Effector CD4-positive, alpha-beta T cell (primary cell): Measurements from ENCODE around the gene TMEM269.
A peak's percentile ranks its signal among the peaks of the same experiment; 100 is the strongest.
"Not testable (repeated sequence)": the region's sequence is repeated elsewhere in the genome, so short reads cannot be mapped to it uniquely, and the experiment has no call there.

ENCODE experiments used
- DNase-seq: peaks from one replicate; pipeline ENCODE4 v3.0.0-alpha.2; 2020

TMEM269 gene

DNA sequence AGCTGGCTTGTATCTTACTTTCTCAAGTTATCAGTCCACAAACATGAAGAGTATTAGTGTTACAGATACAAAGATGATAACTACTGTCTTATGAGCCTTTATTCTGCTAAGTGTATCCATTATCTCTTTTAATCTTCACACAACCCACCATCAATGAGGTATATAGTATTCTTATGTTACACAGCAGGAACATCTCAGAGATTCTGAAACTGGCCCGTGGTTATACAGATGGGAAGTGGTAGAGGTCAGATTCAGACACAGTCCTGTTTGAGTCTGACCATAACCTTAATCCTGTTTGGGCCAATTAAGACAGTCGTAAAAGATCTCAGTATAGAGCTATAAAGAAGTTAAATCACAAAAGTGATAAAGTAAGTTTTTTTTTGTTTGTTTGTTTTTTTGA, 5.1 kb upstream of the TMEM269 start:
- DNase-seq = no peak

DNA sequence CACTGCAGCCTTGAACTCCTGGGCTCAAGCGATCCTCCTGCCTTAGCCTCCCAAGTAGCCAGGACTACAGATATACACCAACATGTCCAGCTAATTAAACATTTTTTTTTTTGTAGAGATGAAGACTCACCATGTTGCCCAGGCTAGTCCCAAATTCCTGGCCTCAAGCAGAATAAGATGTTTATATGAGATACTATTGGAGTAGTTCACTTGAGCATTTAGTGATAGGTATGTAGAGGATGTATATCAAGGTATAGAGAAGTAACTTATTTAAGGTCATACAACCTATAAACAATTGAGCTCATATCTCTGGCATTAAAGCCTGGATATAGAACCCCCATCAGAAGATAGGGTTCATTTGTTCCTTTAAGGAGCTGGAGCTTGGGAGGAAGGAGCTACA, 4.6 kb upstream of the TMEM269 start:
- DNase-seq = no peak

DNA sequence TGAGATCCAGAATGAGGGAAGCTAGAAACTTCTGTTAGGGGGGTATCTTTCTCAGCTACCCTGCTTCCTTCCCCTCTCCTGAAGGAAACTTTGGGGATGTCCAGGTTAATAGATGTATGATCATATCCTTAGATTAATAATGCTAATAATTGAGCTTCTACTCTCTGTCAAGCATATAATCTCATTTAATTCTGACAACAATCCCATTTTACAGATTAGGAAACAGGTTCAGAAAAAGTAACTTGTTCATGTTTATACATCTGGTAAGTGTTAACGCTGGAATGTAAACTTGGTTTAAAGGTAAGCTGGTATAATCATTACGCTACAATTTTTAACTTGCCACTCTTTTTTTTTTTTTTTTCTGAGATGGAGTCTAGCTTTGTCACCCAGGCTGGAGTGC, 1.7 kb upstream of the TMEM269 start:
- no peak for DNase-seq

DNA sequence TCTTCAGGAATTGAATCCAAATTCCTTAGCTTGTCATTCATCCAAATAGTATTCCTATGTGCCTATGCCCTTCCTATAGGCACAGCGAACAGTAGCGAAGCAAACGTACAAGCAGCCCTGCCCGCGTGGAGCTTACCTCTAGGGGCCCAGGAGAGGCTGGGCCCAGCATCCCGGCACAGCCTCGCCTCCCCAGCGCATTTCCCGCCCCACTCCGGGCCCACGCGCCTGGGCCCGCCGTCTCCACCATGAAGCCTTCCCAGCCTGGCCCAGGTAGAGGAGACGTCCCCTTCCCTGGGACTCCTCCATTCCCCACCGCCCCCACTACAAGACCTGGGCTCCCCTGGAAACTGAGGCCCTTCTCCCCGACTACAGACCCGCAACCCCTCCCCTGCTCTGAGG, 245 bp upstream of the TMEM269 start:
- no peak for DNase-seq

DNA sequence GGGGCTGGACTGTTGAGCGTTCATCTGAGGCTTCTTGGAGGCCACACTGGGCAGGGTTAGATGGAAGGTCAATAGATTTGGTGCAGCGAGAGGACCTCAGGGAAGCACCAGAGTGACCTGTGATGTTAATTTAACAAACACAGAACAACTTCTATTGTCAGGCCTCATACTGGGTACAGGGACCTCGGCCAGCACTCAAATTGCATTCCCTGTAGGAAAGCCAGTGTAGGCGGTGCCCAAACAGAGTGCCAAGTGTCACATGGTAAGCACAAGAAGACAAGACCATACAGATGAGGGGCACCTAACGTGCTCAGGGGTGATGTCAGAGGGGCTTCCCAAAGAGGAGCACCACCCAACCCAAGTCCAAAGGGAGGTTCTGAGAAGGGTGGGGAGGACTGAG, 1.3 kb downstream of the TMEM269 start:
- no peak for DNase-seq

DNA sequence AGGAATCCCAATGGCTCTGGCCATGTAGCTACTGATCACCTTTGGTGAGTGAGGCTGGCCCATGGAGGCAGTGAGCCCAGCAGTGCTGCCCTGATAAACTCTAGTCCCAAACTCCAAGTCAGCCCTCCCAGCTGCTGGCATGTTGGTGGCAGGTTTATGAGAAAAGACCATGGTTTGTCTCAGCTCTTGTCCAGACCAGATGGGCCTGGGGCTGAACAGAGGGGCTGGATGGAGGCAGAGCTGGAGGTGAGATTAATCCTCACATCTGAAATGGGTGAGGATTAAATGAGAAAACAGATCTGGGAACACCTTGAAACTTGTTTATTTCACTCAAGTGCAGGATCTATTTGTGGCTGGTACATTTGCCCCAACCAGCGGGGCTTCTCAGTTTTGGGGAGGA, 3.2 kb downstream of the TMEM269 start:
- DNase-seq = no peak

DNA sequence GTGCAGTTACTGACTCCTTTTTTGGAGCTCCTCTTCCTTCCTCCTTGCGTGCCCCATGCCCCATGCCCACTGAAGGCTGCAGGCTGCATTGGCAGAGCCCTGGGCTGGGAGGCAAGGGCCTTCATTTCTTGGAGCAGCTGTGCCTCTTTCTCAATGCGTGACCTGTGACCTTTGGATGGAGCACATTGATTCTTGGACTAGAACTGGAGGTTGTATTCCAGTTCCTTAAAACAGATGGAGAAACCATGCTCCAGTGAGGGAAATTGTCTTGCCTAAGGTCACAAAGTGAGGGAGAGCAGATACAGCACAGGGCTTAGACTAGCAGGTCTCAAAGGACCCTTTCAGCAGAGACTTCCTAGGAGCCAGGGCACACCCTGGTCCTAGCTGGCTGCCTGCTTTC, 9.0 kb downstream of the TMEM269 start:
- DNase-seq = no peak

DNA sequence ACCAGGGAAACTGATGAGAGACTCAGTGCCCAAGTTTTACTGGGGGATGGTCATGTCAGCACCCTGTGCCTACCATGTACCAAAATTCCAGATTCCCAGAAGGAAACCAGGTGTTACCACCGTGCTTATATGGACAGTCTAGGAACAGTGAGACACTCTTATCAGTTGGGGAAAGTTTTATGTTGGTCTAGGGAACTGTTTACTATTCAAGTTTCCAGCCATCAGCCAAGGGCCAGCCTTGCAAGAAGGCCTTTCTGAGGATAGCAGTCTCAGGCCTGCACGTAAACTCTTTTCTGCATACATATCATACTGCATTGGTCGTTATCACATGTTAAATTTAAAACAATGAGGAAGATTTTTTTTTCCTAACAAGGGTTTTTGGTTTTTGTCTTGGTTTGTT, 12.6 kb downstream of the TMEM269 start:
- no peak for DNase-seq

DNA sequence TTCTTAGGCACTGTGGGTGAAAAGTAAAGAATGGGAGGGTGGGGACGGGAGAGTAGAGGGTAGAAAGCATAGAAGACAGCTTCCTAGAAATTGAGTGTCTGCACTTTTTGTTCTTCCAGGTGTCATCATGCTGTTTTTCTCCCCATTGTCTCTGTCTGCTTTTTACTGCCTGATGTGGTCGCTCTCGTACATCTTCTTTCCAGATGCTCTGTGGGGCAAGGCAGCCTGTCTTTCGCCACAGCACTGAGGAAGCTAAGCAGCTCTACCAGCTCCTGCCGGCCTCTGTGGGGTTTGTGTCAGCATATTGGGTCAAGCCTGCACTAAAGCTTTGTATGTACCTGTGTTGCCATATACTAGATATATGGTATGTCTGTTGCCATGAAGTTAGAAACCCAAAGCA, 13.2 kb downstream of the TMEM269 start:
- no peak for DNase-seq

DNA sequence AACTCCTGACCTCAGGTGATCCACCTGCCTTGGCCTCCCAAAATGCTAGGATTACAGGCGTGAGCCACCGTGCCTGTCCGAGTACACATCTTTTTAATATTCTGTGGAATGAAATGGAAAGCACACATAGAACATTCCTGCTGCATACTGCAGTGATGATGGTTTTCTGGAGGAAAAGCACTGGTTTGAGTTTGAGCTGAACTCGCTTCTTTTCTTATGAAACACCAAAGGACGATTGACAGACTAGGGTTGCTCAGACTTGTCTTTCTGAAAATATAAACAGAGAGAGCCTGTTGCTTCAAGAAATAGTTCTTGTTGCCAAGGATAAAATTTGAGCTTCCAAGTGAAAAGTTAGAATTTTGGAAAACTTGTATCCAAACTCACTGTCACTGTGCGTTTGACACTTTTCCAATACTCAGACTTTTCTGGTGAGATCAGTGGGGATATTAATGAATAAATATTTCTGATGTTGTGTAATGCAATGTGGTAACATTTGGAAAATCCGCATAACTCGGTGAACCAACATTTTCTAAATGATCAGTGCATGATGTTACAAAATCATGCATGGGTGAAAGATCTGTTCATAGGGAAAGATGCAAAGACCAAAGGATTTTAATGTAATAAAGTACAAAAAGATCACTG, 17.2 kb downstream of the TMEM269 start:
- DNase-seq = no peak

DNA sequence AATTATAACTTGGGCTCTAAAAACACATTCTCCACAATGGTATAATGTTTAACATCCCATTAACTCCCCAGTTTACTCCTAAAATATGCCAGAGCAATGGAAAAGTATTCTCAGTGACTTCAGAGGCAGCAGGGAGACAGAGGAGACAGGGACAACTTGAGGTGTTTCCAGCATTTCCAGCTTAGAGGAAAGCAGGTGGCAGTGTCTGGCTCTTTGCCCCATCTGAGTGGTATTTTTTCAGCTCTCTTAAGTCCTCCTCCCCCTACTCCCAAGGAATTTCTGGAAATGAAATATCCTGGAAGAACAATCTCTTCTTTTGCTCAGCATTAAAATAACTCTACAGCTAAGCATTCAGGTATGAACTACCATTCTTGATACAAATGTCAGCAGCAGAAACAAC, 21.4 kb downstream of the TMEM269 start:
- no peak for DNase-seq

DNA sequence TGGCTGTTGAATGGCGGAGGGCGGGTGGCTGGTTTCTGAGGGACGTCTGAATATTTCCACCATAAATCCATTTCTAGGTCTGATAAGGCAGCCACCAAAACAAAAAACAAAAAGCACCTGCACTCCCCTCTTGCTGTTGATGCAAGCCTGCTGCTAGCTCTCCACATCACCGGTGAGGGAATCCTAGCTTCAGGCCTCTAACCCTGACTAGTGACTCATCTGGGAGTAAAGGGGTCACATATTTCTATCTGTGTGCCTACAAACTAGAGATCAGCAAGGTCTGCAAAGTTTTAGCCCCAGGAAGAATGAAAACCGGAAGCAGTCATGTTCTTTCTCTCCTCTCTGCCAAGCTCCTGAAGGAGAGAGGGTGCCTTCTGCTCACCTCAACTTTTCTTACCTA, 21.8 kb downstream of the TMEM269 start:
- no peak for DNase-seq

DNA sequence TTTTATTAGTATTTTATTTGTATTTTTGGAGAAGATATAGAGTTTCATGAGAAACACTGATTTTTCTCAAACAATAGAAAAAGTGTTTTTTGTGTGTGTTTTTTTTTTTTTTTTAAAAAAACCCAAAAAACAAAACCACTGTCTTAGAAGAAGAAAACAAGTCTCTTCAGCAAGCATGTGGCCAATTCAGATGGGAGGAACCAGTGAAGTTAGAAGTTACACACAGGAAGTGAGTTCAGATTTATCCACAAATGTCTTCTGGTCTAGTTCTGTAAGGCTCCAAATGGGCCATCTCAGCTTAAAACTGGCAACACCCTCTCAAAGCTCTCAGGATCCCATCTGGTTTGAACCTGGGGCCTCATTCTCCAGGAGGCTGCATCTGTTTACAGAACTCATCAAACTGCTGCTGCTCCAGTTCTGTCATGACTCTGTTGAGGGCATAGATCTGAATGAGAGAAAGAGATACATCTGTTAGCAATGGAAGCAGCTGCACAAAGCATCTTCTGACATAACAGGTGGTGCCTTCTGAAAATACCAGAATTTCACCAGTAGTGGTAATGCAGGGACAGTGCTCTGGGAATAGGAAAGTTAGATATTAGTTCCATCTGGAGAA, 22.4 kb downstream of the TMEM269 start:
- DNase-seq = no peak

DNA sequence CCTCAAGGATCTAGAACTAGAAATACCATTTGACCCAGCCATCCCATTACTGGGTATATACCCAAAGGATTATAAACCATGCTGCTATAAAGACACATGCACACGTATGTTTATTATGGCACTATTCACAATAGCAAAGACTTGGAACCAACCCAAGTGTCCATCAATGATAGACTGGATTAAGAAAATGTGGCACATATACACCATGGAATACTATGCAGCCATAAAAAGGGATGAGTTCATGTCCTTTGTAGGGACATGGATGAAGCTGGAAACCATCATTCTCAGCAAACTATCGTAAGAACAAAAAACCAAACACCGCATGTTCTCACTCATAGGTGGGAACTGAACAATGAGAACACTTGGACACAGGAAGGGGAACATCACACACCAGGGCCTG, 30.0 kb downstream of the TMEM269 start:
- DNase-seq = not testable (repeated sequence)

DNA sequence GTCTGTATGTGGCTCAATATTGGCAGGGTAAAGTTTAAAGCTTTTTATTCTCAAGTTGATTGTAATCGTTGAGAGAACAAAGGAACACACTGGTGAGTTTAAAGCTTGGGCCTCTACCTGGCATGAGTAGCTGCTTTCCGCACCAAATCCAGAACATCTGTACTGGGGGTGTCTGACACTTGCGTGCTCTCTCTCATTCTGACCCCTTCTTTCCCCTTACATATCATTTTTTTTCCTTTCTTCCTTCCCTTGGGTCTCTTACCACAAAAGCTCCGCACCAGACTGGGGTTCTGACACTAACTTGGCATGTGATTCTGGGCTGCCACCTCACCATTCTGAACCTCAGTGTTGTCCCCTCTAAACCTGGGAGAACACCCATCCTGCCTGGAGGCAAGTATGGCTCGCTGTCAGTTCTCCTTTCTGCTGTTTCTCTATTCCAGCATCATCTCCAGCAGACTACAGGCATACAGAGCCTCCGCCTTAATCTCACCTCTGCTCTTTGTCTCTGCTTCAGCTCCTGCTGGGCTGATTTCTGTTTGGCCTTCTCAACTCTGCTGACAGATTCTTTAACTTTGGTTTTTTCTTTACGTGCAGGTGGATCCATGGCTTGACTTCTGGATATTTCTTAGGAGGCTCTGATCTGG, 31.3 kb downstream of the TMEM269 start:
- DNase-seq = no peak

DNA sequence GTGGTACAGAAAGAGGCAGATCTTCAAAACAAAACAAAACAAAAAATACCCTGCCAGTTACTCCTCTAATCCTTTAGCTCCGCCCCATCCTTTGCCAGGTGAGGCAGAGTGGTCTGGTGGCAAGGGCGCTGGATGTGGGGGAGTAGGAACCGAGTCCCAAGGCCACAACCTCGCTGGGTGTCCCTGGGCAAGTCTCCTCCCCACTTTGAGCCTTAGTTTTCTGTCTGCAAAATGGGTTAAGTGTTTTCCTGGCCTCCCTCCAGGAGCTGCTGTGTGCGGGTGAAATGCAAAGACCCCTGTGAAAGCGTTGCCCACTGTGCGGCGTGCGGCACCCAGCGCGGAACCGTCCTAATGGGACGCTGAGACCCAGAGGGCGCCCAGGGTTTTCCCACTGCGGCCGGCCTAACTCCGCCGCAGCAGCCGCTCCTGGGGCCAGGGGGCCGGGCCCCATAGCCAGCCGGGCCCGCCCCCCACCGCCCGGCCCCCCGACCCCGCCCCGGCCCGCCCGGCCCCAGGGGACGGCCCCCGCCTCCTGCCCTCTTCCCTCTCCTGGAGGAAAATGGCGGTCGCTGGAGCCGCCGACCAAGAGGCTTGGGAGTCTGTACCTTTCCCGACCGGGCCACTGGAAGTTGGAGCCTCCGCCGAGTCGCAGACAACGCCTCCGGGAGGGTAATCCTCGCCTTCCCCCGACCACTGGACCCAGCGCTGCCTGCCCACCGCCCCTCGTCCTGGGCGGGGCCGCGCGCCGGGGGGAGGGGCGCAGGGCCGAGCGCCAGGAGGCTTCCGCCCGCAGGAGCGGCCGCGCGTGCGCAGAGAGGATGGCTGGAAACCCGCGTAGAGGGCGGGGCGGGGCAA, 32.0 kb downstream of the TMEM269 start, which contains the start of the genes ERMAP and SVBP:
TSS of gene ERMAP (plus strand) at position 538 of the 855 bp plus-strand sequence. CDS start 13,327 bp downstream, outside the sequence.
TSS of gene SVBP (minus strand) at position 813 of the 855 bp plus-strand sequence. CDS start 853 bp downstream, outside the sequence.
- DNase-seq = peak; percentile 92

DNA sequence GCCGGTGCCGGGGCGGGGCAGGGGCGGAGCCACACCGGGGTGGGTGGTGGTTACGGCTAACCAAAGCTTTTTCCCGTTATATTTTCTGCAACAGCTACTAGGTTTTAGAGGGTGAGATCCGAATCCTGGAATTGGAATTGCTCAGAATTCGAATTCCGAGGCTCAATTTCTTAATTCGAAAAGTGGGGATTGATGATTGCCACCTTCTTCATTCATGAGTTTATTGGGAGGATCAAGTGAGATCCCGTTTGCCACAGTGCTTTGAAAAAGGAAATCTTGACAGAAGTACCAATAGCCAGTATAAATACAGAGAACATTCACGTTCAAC, 32.6 kb downstream of the TMEM269 start:
- no peak for DNase-seq

DNA sequence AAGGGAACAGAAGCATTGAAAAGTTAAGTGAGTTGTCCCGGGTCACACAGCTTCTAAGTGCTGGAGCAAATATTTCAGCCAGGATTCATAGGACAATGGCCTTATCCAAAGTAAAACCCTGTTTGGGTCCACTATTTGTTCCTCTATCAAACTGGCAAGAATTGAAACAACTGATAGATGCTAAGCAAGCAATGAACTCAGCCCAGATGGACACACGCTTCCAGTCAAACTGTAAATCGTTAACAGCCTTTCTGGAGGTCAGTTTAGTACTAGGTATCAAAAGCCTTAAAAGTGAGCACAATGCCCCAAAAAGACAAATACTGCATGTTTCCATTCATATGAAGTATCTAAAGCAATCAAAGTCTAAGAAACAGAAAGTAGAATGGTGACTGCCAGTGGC, 33.2 kb downstream of the TMEM269 start:
- DNase-seq = no peak

DNA sequence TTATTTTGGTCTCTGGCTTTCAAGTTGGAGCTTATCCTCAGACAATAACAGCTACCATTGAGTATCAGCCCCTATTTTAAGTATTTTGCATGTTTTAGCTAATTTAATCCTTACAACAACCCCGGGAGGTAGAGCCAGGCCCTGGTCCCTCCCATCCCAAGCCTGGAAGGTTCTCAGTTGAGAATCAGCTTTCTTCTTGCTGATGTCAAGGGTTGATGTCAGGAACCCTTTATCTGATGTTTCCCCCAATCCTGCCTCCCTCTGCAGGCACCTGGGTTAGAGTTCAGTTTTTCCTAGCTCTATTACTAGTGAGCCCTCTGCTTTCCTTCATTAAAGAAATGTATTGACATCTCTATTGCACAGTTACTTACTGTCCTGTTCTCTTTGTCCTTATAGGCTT, 36.0 kb downstream of the TMEM269 start:
- no peak for DNase-seq

DNA sequence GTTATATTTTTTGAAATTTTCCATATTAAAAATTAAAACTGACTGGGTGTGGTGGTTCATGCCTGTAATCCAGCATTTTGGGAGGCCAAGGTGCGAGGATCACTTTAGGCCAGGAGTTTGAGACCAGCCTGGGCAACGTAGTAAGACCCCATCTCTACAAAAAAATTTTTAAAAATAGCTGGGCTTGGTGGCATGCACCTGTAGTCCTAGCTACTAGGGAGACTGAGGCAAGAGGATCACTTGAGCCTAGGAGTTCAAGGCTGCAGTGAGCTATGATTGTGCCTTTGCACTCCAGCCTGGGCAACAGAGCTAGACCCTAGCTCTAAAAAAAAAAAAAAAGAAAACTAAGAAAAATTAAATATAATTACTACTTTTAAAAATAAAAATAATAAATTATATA, 36.9 kb downstream of the TMEM269 start:
- DNase-seq = no peak

DNA sequence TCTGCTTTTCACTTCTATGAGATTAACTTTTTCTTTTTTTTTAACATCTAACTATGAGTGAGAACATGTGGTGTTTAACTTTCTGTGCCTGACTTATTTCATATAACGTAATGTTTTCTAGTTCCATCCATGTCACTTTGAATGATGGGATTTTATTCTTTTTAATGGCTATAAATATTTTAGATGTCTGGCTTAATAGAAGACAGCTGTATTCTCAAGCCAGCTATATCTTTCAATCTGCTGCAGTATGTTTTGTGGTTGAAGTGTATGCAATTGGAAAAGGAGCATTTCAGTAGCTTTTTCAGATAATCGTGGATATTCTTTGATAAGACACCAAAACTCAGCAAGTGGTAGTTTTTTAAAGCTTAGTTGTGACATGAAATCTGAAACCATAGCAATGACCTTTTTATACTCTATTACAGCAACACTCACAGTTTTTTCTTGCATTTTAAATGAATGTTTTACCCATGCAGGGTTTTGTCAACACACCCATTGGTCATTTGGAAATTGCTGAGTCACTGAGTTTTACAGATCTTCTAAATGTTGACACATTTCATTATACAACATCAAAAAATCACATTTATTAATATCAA, 38.1 kb downstream of the TMEM269 start:
- no peak for DNase-seq

DNA sequence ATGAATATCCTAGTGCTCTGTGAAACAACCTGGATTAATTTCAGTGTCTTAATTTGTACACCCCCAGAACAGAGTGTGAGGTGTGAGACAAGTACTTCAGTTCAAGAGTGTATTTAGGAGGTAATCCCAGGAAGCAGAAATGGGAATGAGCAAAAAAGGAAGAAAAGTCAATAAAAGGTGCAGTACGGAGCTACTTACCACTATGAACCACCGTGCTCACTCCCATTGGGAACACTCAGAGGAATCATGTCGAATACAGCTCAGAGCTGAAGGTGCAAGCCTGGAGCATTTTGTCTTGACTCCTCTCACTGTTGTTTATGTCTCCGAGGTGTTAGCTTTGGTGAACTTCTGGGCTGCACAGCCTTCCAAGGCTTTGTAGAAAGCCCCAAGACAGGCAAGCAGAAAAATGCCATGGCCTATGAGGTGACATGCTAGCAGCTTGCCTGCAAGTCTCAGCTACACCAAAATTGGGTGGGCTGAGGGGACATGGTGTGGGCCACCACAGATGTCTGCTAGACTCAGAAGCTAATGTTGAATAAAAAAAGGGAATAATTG, 39.8 kb downstream of the TMEM269 start:
- no peak for DNase-seq
